Body of pancreas (tissue), 4 donors: ENCODE results near the gene DRGX. TPM values are rescaled to one million over a fixed set of nuclear protein-coding genes. Genes with fewer than 3 reads are reported as not detected.

Experiments used
- ATAC-seq: fragments of 150-250 bp; one replicate; pipeline ENCODE4 v1.9.1; 2016
- DNase-seq, 4 donors: peaks; one replicate each; pipeline ENCODE4 v3.0.0-alpha.2; 2019
- H3K27ac ChIP-seq, 4 donors: fragments of 200-600 bp; sonication (generic); 1 replicate in 3 of 4; 2 replicates in 1 of 4; pipeline versions ENCODE4 v1.5.1 to v1.6.1; 2016 to 2019; ENCODE audit warnings: mild to moderate bottlenecking in 1 of 4, mixed read lengths in 1 of 4, moderate library complexity in 1 of 4
- H3K27me3 ChIP-seq, 2 donors: fragments of 200-600 bp; sonication (generic); one replicate each; pipeline ENCODE4 v1.6.0; 2016; ENCODE audit warnings: mild to moderate bottlenecking in 1 of 2
- H3K36me3 ChIP-seq, 2 donors: fragments of 200-600 bp; sonication (generic); replicated peaks in 1 of 2; 2 replicates each; pipeline ENCODE4 v1.5.1; 2016; ENCODE audit warnings: low read depth in 2 of 2; ENCODE audit not compliant: insufficient read depth in 1 of 2
- H3K4me1 ChIP-seq: fragments of 200-600 bp; sonication (generic); one replicate; pipeline ENCODE4 v1.6.0; 2016
- H3K4me3 ChIP-seq, 2 donors: fragments of 200-600 bp; sonication (generic); 1 replicate in 1 of 2; 2 replicates in 1 of 2; pipeline ENCODE4 v1.5.1; 2016 to 2019
- H3K9me3 ChIP-seq, 3 donors: fragments of 200-600 bp; sonication (generic); 1 replicate in 2 of 3; 2 replicates in 1 of 3; pipeline ENCODE4 v1.5.1; 2016
- CTCF ChIP-seq, 7 experiments: fragments of 450-650 bp in 4 of 7; fragments of 200-600 bp in 3 of 7; sonication (generic) in 3 of 7; IDR thresholded peaks; one replicate each; pipeline ENCODE4 v1.5.1; 2016 to 2019; ENCODE audit warnings: antibody characterized with exemption in 7 of 7
- POLR2A ChIP-seq, 3 donors: fragments of 450-650 bp; IDR thresholded peaks; one replicate each; pipeline ENCODE4 v1.6.1; 2016; ENCODE audit warnings: antibody characterized with exemption in 3 of 3, mild to moderate bottlenecking in 2 of 3
- WGBS, 2 donors: methylation state at CpG; one replicate each; pipeline ENCODE4 v1.1.5; 2017; 5-methylcytosine and 5-hydroxymethylcytosine counted together
- intact Hi-C: fragments of 100-400 bp; cut with DNase I; formaldehyde crosslinking; loops from one replicate; pipeline ENCODE4 v1.15.1; 2023
- total RNA-seq, 2 donors: library from RNA; depleted of rRNA; stranded (reverse); fragments of >200 nt; gene quantifications; one replicate each; pipeline ENCODE4 v1.1.0, GENCODE V29; 2016

The DRGX gene
- total RNA-seq, 2 donors from 2014 or later = not detected

GRCh38 chr10:49367600-49367999 lies 28.3 kb downstream of the DRGX start:
- Histone ChIP-seq H3K27ac (no peak overlapping the region), H3K36me3 (no peaks in the 10 kb centered on the region), H3K4me1 (peaks cover 8% of the 10 kb centered on the region), H3K9me3 (no peaks in the 10 kb centered on the region), H3K4me3 (no peak overlapping the region), H3K27me3 (no peaks in the 10 kb centered on the region)
- intact Hi-C loops = no loop called here
- 18 to 39% methylated on average over 3 to 5 of the region's 5 CpGs for WGBS, 2 donors
- TF ChIP-seq POLR2A (IDR thresholded peaks at IDR 0.05) = no peak
- TF ChIP-seq CTCF (IDR thresholded peaks at IDR 0.05) = no peak
- ATAC-seq = no peak
- no peak for DNase-seq

GRCh38 chr10:49366460-49366859 lies 29.4 kb downstream of the DRGX start:
- Histone ChIP-seq H3K4me3 (no peak overlapping the region), H3K36me3 (no peaks in the 10 kb centered on the region), H3K27me3 (no peaks in the 10 kb centered on the region), H3K9me3 (no peaks in the 10 kb centered on the region), H3K4me1 (peaks cover 14% of the 10 kb centered on the region), H3K27ac (no peak overlapping the region)
- TF ChIP-seq CTCF (IDR thresholded peaks at IDR 0.05) (no peak), POLR2A (IDR thresholded peaks at IDR 0.05) (no peak)
- ATAC-seq (no peak), DNase-seq (no peak)
- 63 to 78% methylated on average over 3 to 4 of the region's 4 CpGs for WGBS, 2 donors
- intact Hi-C loops = no loop called here

GRCh38 chr10:49365675-49366415 lies 30.0 kb downstream of the DRGX start:
- Histone ChIP-seq H3K36me3 (no peaks in the 10 kb centered on the region), H3K4me3 (no peak overlapping the region), H3K9me3 (no peaks in the 10 kb centered on the region), H3K27ac (no peak overlapping the region), H3K4me1 (peaks cover 14% of the 10 kb centered on the region), H3K27me3 (no peaks in the 10 kb centered on the region)
- intact Hi-C loops = no loop called here
- no peak for TF ChIP-seq CTCF (IDR thresholded peaks at IDR 0.05)
- TF ChIP-seq POLR2A (IDR thresholded peaks at IDR 0.05) = no peak
- no peak for DNase-seq
- ATAC-seq = no peak
- 63 to 79% methylated on average over 13 to 23 of the region's 23 CpGs for WGBS, 2 donors

GRCh38 chr10:49365275-49365674 lies 30.6 kb downstream of the DRGX start:
- DNase-seq (no peak), ATAC-seq (no peak)
- WGBS, 2 donors = 84 to 100% methylated on average over 1 to 3 of the region's 3 CpGs
- H3K36me3 ChIP-seq = no peaks in the 10 kb centered on the region
- H3K27me3 ChIP-seq = no peaks in the 10 kb centered on the region
- intact Hi-C loops = no loop called here
- H3K4me1 ChIP-seq = peaks cover 18% of the 10 kb centered on the region
- no peak overlapping the region for H3K27ac ChIP-seq
- no peak overlapping the region for H3K4me3 ChIP-seq
- no peaks in the 10 kb centered on the region for H3K9me3 ChIP-seq
- TF ChIP-seq POLR2A (IDR thresholded peaks at IDR 0.05) (no peak), CTCF (IDR thresholded peaks at IDR 0.05) (no peak)

- peaks cover 23% of the 10 kb centered on the region for H3K4me1 ChIP-seq
- ATAC-seq (no peak), DNase-seq (no peak)
- no peaks in the 10 kb centered on the region for H3K27me3 ChIP-seq
- no peak for TF ChIP-seq CTCF (IDR thresholded peaks at IDR 0.05)
- TF ChIP-seq POLR2A (IDR thresholded peaks at IDR 0.05) = no peak
- no peaks in the 10 kb centered on the region for H3K9me3 ChIP-seq
- WGBS, 2 donors = 82 to 89% methylated on average over 8 of the region's 8 CpGs
- H3K36me3 ChIP-seq = no peaks in the 10 kb centered on the region
- no peak overlapping the region for H3K4me3 ChIP-seq
- intact Hi-C loops = no loop called here
- H3K27ac ChIP-seq = no peak overlapping the region
These were observed 31.1 kb downstream of the DRGX start for GRCh38 chr10:49364747-49365146.
